HepG2 (cell line): Measurements from ENCODE around the gene ZNF101. TPM values are rescaled to one million over a fixed set of nuclear protein-coding genes. Genes with fewer than 3 reads are reported as not detected.

Experiments used
- ATAC-seq: fragments of 200-7000 bp; cut with Tn5 transposase; 3 replicates; pipeline ENCODE4 v1.9.1; 2020; ENCODE audit warnings: mild to moderate bottlenecking, moderate library complexity
- BruUV-seq: library from RNA; stranded (reverse); fragments of 400-500 nt; replicated peaks from 2 replicates; lab custom pipeline; 2021; lab: Mats Ljungman, UMichigan
- CTCF ChIA-PET: fragments of 300-600 bp; formaldehyde crosslinking; extraction: SDS; loops from one replicate; lab custom pipeline; 2021; ENCODE audit warnings: low total read pairs, inconsistent platforms, low intra/inter-chr PET ratio; lab: Yijun Ruan, JAX
- POLR2A ChIA-PET: fragments of 350-600 bp; sonication (Branson Sonifier 250); formaldehyde crosslinking; loops from one replicate; lab custom pipeline; 2020; ENCODE audit warnings: antibody characterized with exemption, inconsistent platforms; lab: Yijun Ruan, JAX
- DNase-seq: peaks from one replicate; pipeline ENCODE4 v3.0.0-alpha.2; 2015; ENCODE audit warnings: low spot score
- FAIRE-seq: peaks from 3 replicates; lab custom pipeline; 2011; peaks lifted over from hg19 to GRCh38; lab: Jason Lieb, UNC
- H2AFZ ChIP-seq: one replicate; pipeline ENCODE4 v1.6.1; 2011; ENCODE audit warnings: low read length, inconsistent platforms
- H3K27ac ChIP-seq: fragments of 300-600 bp; 3 replicates; pipeline ENCODE4 v1.8.0; 2011; ENCODE audit warnings: mixed run types, mild to moderate bottlenecking, mixed read lengths, low read length, inconsistent platforms; ENCODE audit not compliant: insufficient read depth; ENCODE audit errors: extremely low read length
- H3K27me3 ChIP-seq, 2 experiments: fragments of 200-600 bp in 1 of 2; 2 replicates in 1 of 2; 3 replicates in 1 of 2; pipeline versions ENCODE4 v1.6.0 to v1.8.0; 2011; ENCODE audit warnings: low read length in 2 of 2, mild to moderate bottlenecking in 2 of 2, moderate library complexity in 2 of 2, inconsistent platforms in 1 of 2; ENCODE audit not compliant: insufficient read depth in 2 of 2, control insufficient read depth in 1 of 2
- H3K36me3 ChIP-seq, 2 experiments: fragments of 200-600 bp in 1 of 2; replicated peaks in 1 of 2; 2 replicates in 1 of 2; 3 replicates in 1 of 2; pipeline versions ENCODE4 v1.5.1 to v1.8.0; 2011; ENCODE audit warnings: low read length in 2 of 2, inconsistent platforms in 1 of 2; ENCODE audit not compliant: insufficient read depth in 2 of 2, control insufficient read depth in 1 of 2
- H3K4me1 ChIP-seq: 2 replicates; pipeline ENCODE4 v1.5.1; 2012; ENCODE audit warnings: low read length, inconsistent platforms; ENCODE audit not compliant: insufficient read depth
- H3K4me2 ChIP-seq: 2 replicates; pipeline ENCODE4 v1.6.0; 2011; ENCODE audit warnings: low read depth, low read length, inconsistent platforms
- H3K4me3 ChIP-seq, 3 experiments: fragments of 200-600 bp in 1 of 3; sonication (generic), shearing (Covaris generic) in 1 of 3; replicated peaks in 1 of 3; 2 replicates each; pipeline ENCODE4 v1.5.1; 2011 to 2016; ENCODE audit warnings: low read length in 3 of 3, inconsistent platforms in 2 of 3, low read depth in 2 of 3, mild to moderate bottlenecking in 2 of 3, control low read depth in 1 of 3, mixed read lengths in 1 of 3; ENCODE audit not compliant: insufficient read depth in 1 of 3
- H3K79me2 ChIP-seq: one replicate; pipeline ENCODE4 v1.6.1; 2011; ENCODE audit warnings: low read length, inconsistent platforms; ENCODE audit not compliant: insufficient read depth
- H3K9ac ChIP-seq: 2 replicates; pipeline ENCODE4 v1.6.0; 2011; ENCODE audit warnings: mild to moderate bottlenecking, low read depth, low read length, inconsistent platforms; ENCODE audit not compliant: insufficient read depth
- H3K9me3 ChIP-seq: 2 replicates; pipeline ENCODE4 v1.5.1; 2012; ENCODE audit warnings: mild to moderate bottlenecking, low read length
- H4K20me1 ChIP-seq: 2 replicates; pipeline ENCODE4 v1.6.0; 2011; ENCODE audit warnings: inconsistent platforms, mild to moderate bottlenecking, low read length, moderate library complexity; ENCODE audit not compliant: insufficient read depth
- AGO2 ChIP-seq: fragments of 200-400 bp; formaldehyde crosslinking; optimal IDR thresholded peaks from 2 replicates; pipeline ENCODE3; 2017; ENCODE audit warnings: mild to moderate bottlenecking, low read depth, low read length, moderate library complexity
- ATAD3A ChIP-seq: sonication (generic); formaldehyde crosslinking; IDR thresholded peaks from 2 replicates; pipeline ENCODE4 v1.4.0; 2020; ENCODE audit warnings: missing genetic modification reagents
- FOXA3 ChIP-seq: IDR thresholded peaks from 2 replicates; pipeline ENCODE4 v1.6.1; 2016; ENCODE audit warnings: missing genetic modification reagents, missing compliant biosample characterization
- HMG20B ChIP-seq: conservative IDR thresholded peaks from 2 replicates; pipeline ENCODE4 v1.6.1; 2016; ENCODE audit warnings: missing genetic modification reagents, missing compliant biosample characterization
- ZNF124 ChIP-seq: sonication (generic); formaldehyde crosslinking; IDR thresholded peaks from 2 replicates; pipeline ENCODE4 v1.4.0; 2020; ENCODE audit warnings: missing genetic modification reagents
- ZNF230 ChIP-seq: sonication (generic); formaldehyde crosslinking; IDR thresholded peaks from 2 replicates; pipeline ENCODE4 v1.4.0; 2020; ENCODE audit warnings: mild to moderate bottlenecking, missing genetic modification reagents
- ZNF382 ChIP-seq: sonication (generic); formaldehyde crosslinking; IDR thresholded peaks from 2 replicates; pipeline ENCODE4 v1.5.0; 2020; ENCODE audit warnings: missing genetic modification reagents, mild to moderate bottlenecking, borderline replicate concordance
- ZNF563 ChIP-seq: sonication (generic); formaldehyde crosslinking; IDR thresholded peaks from 2 replicates; pipeline ENCODE4 v1.8.0; 2022; ENCODE audit warnings: mild to moderate bottlenecking, moderate library complexity, missing genetic modification reagents
- ZSCAN25 ChIP-seq: sonication (generic); formaldehyde crosslinking; IDR thresholded peaks from 2 replicates; pipeline ENCODE4 v1.8.0; 2022; ENCODE audit warnings: mild to moderate bottlenecking, missing genetic modification reagents
- WGBS: methylation state at CpG from one replicate; pipeline ENCODE4 v1.1.6; 2017; ENCODE audit warnings: low lambda C conversion rate; 5-methylcytosine and 5-hydroxymethylcytosine counted together
- in situ Hi-C: cut with HindIII; loops from 2 replicates; pipeline ENCODE4 v1.10.0; 2017; ENCODE audit warnings: low pct_unique_long_range_greater_than_20kb; ENCODE audit not compliant: extremely low pct_ligation_motif_present
- intact Hi-C: fragments of 100-400 bp; cut with micrococcal nuclease; formaldehyde crosslinking; loops from one replicate; pipeline ENCODE4 v1.10.0; 2022; ENCODE audit not compliant: unreplicated experiment
- polyA plus RNA-seq, 8 experiments: library from polyadenylated mRNA; depleted of rRNA in 3 of 8; stranded (reverse) in 7 of 8; unstranded in 1 of 8; fragments of >200 nt; fragmentation: Illumina TruSeq in 4 of 8; extraction: Trizol in 4 of 8; gene quantifications; 2 replicates each; pipeline versions ENCODE4 v1.2.1 to v1.2.3, GENCODE V29; 2011 to 2016; ENCODE audit warnings: low read depth in 4 of 8, missing spikeins in 1 of 8, mixed read lengths in 1 of 8; ENCODE audit not compliant: insufficient read depth in 1 of 8
- total RNA-seq, 5 experiments: library from RNA; depleted of rRNA; stranded (reverse); fragments of >200 nt; fragmentation: Illumina TruSeq; extraction: Trizol; gene quantifications; 2 replicates each; pipeline ENCODE4 v1.2.3, GENCODE V29; 2016; ENCODE audit warnings: low read depth in 1 of 5
- TF ChIP-seq, protein P1 (sequence below): sonication (generic); formaldehyde crosslinking; IDR thresholded peaks from 2 replicates; pipeline ENCODE4 v1.9.0; 2021; ENCODE audit warnings: missing genetic modification reagents, mild to moderate bottlenecking, borderline replicate concordance
- TF ChIP-seq, protein P2 (sequence below): IDR thresholded peaks from 2 replicates; pipeline ENCODE4 v1.6.1; 2016; ENCODE audit warnings: low read depth, missing genetic modification reagents, missing compliant biosample characterization

ZNF101 gene
- total and polyA plus RNA-seq, 2 of the 13 experiments (the other 11 are each of a cell fraction or from before 2014, with no cell fraction given) = 12.9 to 28.9 TPM

DNA sequence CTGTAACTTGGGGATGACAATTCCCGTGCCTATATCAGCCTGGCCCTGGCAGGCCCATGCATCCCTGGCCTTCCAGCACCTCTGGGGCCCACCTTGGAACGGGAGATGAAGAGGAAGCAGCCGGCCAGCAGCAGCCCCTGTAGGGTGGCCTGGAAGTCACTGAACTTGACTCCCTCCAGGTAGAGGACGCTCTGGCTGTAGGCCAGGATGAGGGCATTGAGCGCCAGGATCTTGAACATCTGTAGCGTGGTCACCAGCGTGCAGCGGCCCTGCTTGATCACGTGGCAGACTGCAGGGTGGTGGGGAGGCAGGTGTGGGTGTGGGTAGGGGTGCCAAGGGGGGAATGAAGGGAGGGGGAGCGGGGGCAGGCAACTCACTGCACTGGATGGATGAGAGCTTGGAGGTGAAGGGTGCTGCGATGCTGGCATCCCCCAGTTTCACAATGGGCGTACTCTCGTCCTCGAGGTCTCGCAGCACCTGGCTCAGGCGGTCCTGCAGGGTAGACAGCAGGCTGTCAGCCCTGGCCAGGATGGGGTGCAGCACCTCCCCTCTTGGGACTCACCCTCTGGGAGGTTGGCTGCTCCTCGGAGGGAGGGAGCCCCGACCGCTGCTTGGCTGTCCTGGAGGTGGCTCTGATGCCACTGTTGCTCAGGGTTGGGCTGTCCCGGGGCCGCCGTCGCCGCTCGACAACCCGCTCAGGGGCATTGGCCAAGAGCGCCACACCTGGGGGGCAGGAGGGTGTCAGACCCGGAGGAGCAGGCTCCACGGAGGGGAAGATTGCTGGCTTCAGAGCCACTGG, 21.4 kb upstream of the ZNF101 start:
- Histone ChIP-seq H3K4me1 (no peaks in the 10 kb centered on the region), H3K9ac (no peak overlapping the region), H3K36me3 (peaks cover 29 to 66% of the 10 kb centered on the region in 2 experiments; a peak in 4 of 5 replicates), H2AFZ (no peak overlapping the region), H3K4me3 (no peak overlapping the region), H3K79me2 (no peaks in the 10 kb centered on the region), H3K9me3 (no peaks in the 10 kb centered on the region), H3K27me3 (no peaks in the 10 kb centered on the region), H3K27ac (no peak overlapping the region), H3K4me2 (no peak overlapping the region), H4K20me1 (no peaks in the 10 kb centered on the region)
- ATAC-seq (no peak), FAIRE-seq (no peak), DNase-seq (no peak)
- BruUV-seq = no TSS peak
- ChIA-PET POLR2A (no interaction called here), CTCF (no interaction called here)
- intact Hi-C loops = no loop called here
- in situ Hi-C loops = no loop called here
- TF ChIP-seq AGO2 (peak; percentile 53), ZNF382 (CRISPR knock-in tag) (no peak)
- 100% methylated on average over 10 of the region's 29 CpGs for WGBS

DNA sequence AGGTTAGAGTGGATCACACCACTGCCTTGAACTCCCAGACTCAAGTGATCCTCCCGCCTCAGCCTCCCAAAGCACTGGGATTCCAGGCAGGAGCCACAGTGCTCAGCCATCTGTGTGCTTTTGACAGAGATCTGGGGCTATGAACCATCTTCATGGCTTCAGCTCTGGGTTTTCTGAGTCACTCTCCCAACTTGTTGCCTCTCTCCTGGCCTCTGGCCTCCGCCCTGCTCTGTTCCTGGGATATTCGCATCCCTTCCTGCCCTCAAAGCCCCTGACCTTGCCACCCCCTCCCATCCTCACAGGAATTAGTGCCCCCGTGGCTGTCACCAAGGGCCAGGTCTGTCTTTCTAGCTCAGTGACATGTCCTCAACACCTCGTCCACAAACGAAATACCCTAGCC, 19.5 kb upstream of the ZNF101 start:
- intact Hi-C loops = no loop called here
- no TSS peak for BruUV-seq
- no peak for FAIRE-seq
- H3K4me1 ChIP-seq = no peaks in the 10 kb centered on the region
- no peak overlapping the region for H2AFZ ChIP-seq
- 100% methylated on average over 6 of the region's 6 CpGs for WGBS
- ChIA-PET CTCF (no interaction called here), POLR2A (interaction anchor here (1.5 kb wide), 1 partner anchor 15 kb away, joined by 4 read pairs; the partner anchor contains the start of gene ATP13A1)
- H3K4me2 ChIP-seq = no peak overlapping the region
- no peaks in the 10 kb centered on the region for H3K27me3 ChIP-seq
- H3K36me3 ChIP-seq = peaks cover 42 to 85% of the 10 kb centered on the region in 2 experiments; a peak in 4 of 5 replicates
- H3K9me3 ChIP-seq = no peaks in the 10 kb centered on the region
- in situ Hi-C loops = no loop called here
- no peak overlapping the region for H3K27ac ChIP-seq
- no peak overlapping the region for H3K4me3 ChIP-seq
- H4K20me1 ChIP-seq = no peaks in the 10 kb centered on the region
- no peak overlapping the region for H3K9ac ChIP-seq
- no peak for DNase-seq
- no peaks in the 10 kb centered on the region for H3K79me2 ChIP-seq
- ATAC-seq = no peak
- TF ChIP-seq HMG20B (no peak), ZNF230 (CRISPR knock-in tag) (no peak), ZSCAN25 (no peak), FOXA3 (CRISPR knock-in tag) (no peak), ZNF563 (no peak), ATAD3A (no peak), ZNF124 (CRISPR knock-in tag) (no peak)
- TF ChIP-seq, protein P1, sequence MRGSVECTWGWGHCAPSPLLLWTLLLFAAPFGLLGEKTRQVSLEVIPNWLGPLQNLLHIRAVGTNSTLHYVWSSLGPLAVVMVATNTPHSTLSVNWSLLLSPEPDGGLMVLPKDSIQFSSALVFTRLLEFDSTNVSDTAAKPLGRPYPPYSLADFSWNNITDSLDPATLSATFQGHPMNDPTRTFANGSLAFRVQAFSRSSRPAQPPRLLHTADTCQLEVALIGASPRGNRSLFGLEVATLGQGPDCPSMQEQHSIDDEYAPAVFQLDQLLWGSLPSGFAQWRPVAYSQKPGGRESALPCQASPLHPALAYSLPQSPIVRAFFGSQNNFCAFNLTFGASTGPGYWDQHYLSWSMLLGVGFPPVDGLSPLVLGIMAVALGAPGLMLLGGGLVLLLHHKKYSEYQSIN (CRISPR knock-in tag) = no peak
- TF ChIP-seq, protein P2, sequence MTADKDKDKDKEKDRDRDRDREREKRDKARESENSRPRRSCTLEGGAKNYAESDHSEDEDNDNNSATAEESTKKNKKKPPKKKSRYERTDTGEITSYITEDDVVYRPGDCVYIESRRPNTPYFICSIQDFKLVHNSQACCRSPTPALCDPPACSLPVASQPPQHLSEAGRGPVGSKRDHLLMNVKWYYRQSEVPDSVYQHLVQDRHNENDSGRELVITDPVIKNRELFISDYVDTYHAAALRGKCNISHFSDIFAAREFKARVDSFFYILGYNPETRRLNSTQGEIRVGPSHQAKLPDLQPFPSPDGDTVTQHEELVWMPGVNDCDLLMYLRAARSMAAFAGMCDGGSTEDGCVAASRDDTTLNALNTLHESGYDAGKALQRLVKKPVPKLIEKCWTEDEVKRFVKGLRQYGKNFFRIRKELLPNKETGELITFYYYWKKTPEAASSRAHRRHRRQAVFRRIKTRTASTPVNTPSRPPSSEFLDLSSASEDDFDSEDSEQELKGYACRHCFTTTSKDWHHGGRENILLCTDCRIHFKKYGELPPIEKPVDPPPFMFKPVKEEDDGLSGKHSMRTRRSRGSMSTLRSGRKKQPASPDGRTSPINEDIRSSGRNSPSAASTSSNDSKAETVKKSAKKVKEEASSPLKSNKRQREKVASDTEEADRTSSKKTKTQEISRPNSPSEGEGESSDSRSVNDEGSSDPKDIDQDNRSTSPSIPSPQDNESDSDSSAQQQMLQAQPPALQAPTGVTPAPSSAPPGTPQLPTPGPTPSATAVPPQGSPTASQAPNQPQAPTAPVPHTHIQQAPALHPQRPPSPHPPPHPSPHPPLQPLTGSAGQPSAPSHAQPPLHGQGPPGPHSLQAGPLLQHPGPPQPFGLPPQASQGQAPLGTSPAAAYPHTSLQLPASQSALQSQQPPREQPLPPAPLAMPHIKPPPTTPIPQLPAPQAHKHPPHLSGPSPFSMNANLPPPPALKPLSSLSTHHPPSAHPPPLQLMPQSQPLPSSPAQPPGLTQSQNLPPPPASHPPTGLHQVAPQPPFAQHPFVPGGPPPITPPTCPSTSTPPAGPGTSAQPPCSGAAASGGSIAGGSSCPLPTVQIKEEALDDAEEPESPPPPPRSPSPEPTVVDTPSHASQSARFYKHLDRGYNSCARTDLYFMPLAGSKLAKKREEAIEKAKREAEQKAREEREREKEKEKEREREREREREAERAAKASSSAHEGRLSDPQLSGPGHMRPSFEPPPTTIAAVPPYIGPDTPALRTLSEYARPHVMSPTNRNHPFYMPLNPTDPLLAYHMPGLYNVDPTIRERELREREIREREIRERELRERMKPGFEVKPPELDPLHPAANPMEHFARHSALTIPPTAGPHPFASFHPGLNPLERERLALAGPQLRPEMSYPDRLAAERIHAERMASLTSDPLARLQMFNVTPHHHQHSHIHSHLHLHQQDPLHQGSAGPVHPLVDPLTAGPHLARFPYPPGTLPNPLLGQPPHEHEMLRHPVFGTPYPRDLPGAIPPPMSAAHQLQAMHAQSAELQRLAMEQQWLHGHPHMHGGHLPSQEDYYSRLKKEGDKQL (CRISPR knock-in tag) = no peak
